GM23338 (cell line): ENCODE results near the gene KRTAP4-6. TPM values are rescaled to one million over a fixed set of nuclear protein-coding genes. Genes with fewer than 3 reads are reported as not detected.
"Not testable (repeated sequence)": the region's sequence is repeated elsewhere in the genome, so short reads cannot be mapped to it uniquely, and the experiment has no call there.

Experiments
- ATAC-seq: fragments of 200-7000 bp; cut with Tn5 transposase; 3 replicates; pipeline ENCODE4 v1.9.1; 2020
- DNase-seq: peaks from one replicate; pipeline ENCODE4 v3.0.0-alpha.2; 2015; ENCODE audit warnings: low spot score
- H2AFZ ChIP-seq: fragments of 200-600 bp; sonication (generic); 2 replicates; pipeline ENCODE4 v1.8.0; 2016; ENCODE audit warnings: antibody characterized with exemption, mild to moderate bottlenecking, moderate library complexity
- H3F3A ChIP-seq: fragments of 200-600 bp; sonication (generic); replicated peaks from 2 replicates; pipeline ENCODE4 v1.8.0; 2017; ENCODE audit warnings: antibody characterized with exemption, mixed run types, low read depth
- H3K27ac ChIP-seq: fragments of 200-600 bp; sonication (generic); 2 replicates; pipeline ENCODE4 v1.6.1; 2016; ENCODE audit warnings: low read depth
- H3K27me3 ChIP-seq: fragments of 200-600 bp; sonication (generic); 2 replicates; pipeline ENCODE4 v1.8.0; 2016; ENCODE audit warnings: mild to moderate bottlenecking, mixed run types, moderate library complexity; ENCODE audit not compliant: insufficient read depth
- H3K36me3 ChIP-seq: fragments of 200-600 bp; sonication (generic); 2 replicates; pipeline ENCODE4 v1.8.0; 2016; ENCODE audit warnings: mild to moderate bottlenecking; ENCODE audit not compliant: insufficient read depth
- H3K4me1 ChIP-seq: fragments of 200-600 bp; sonication (generic); 2 replicates; pipeline ENCODE4 v1.8.0; 2016; ENCODE audit warnings: mild to moderate bottlenecking, moderate library complexity; ENCODE audit not compliant: insufficient read depth
- H3K4me2 ChIP-seq: fragments of 200-600 bp; sonication (generic); 2 replicates; pipeline ENCODE4 v1.7.1; 2017; ENCODE audit warnings: mixed run types
- H3K4me3 ChIP-seq: fragments of 200-600 bp; sonication (generic); 2 replicates; pipeline ENCODE4 v1.6.1; 2016; ENCODE audit warnings: mixed run types
- H3K79me2 ChIP-seq: fragments of 200-600 bp; sonication (generic); replicated peaks from 2 replicates; pipeline ENCODE4 v1.8.0; 2017; ENCODE audit warnings: mild to moderate bottlenecking; ENCODE audit not compliant: insufficient read depth
- H3K9me2 ChIP-seq: fragments of 200-600 bp; sonication (generic); 2 replicates; pipeline ENCODE4 v1.8.0; 2017; ENCODE audit not compliant: insufficient read depth
- H4K20me1 ChIP-seq: fragments of 200-600 bp; sonication (generic); replicated peaks from 2 replicates; pipeline ENCODE4 v1.8.0; 2017; ENCODE audit warnings: mild to moderate bottlenecking; ENCODE audit not compliant: insufficient read depth
- H3K27ac Mint-ChIP-seq: 2 replicates; pipeline ENCODE4 v1.8.0; 2020; ENCODE audit warnings: inconsistent platforms, mild to moderate bottlenecking, moderate library complexity, mixed read lengths
- H3K27me3 Mint-ChIP-seq: 3 replicates; pipeline ENCODE4 v1.8.0; 2022; ENCODE audit warnings: low read depth, mild to moderate bottlenecking, moderate library complexity, mixed read lengths, inconsistent platforms; ENCODE audit not compliant: insufficient read depth, poor library complexity
- H3K36me3 Mint-ChIP-seq: 3 replicates; pipeline ENCODE4 v1.8.0; 2021; ENCODE audit warnings: low read depth, mild to moderate bottlenecking, inconsistent platforms, moderate library complexity, mixed read lengths
- H3K4me1 Mint-ChIP-seq: 3 replicates; pipeline ENCODE4 v1.8.0; 2020; ENCODE audit warnings: mild to moderate bottlenecking, inconsistent platforms, mixed read lengths
- H3K4me3 Mint-ChIP-seq: 3 replicates; pipeline ENCODE4 v1.8.0; 2021; ENCODE audit warnings: moderate library complexity, mild to moderate bottlenecking, inconsistent platforms, mixed read lengths
- H3K9me3 Mint-ChIP-seq: 3 replicates; pipeline ENCODE4 v1.8.0; 2020; ENCODE audit warnings: moderate library complexity, mild to moderate bottlenecking, inconsistent platforms, mixed read lengths
- JUNB ChIP-seq: IDR thresholded peaks from one replicate; pipeline ENCODE4 v1.6.1; 2016; ENCODE audit warnings: antibody characterized with exemption; ENCODE audit not compliant: unreplicated experiment
- NANOG ChIP-seq: IDR thresholded peaks from 2 replicates; pipeline ENCODE4 v1.6.1; 2016; ENCODE audit warnings: antibody characterized with exemption, borderline replicate concordance
- REST ChIP-seq: IDR thresholded peaks from one replicate; pipeline ENCODE4 v1.6.1; 2018; ENCODE audit warnings: antibody characterized with exemption; ENCODE audit not compliant: unreplicated experiment
- ZNF114 ChIP-seq: fragments of 250-450 bp; sonication (Bioruptor Pico); IDR thresholded peaks from 2 replicates; pipeline ENCODE4 v1.5.0; 2020; ENCODE audit warnings: mild to moderate bottlenecking, moderate library complexity
- polyA plus RNA-seq: library from polyadenylated mRNA; unstranded; fragments of >200 nt; fragmentation: Nextera tagmentation; extraction: Ambion mirVana; gene quantifications from 2 replicates; pipeline ENCODE4 v1.2.1, GENCODE V29; 2016
- total RNA-seq: library from RNA; depleted of rRNA; stranded (reverse); fragments of >200 nt; shearing (Covaris generic); gene quantifications from 2 replicates; pipeline ENCODE4 v1.2.3, GENCODE V29; 2014
- TF ChIP-seq, protein P1 (sequence below): fragments of 250-450 bp; sonication (Bioruptor Pico); IDR thresholded peaks from 2 replicates; pipeline ENCODE4 v1.5.0; 2020; ENCODE audit warnings: mild to moderate bottlenecking, moderate library complexity

The KRTAP4-6 gene
- total and polyA plus RNA-seq, 2 experiments from 2014 or later, result not detected

DNA sequence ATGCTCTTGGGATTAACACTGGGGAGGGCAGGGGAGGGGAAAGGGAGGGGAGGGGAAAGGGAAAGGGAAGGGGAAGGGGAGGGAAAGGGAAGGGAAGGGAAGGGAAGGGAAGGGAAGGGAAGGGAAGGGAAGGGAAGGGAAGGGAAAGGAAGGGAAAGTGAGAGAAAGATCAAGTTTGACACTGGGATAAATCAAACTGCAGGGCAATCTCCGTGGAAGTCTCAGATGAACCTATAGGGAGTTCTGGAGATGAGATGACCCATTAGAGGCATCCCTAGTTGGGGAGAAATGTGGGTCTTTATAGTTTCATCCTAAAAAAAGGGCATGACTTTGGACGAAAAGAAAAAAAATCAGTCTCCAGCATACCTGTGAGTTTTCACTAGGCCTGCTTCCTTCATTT lies 18.6 kb downstream of the KRTAP4-6 start (continued):
- TF ChIP-seq REST (no peak), ZNF114 (CRISPR knock-in tag) (no peak), NANOG (no peak), JUNB (no peak)
- TF ChIP-seq, protein P1, sequence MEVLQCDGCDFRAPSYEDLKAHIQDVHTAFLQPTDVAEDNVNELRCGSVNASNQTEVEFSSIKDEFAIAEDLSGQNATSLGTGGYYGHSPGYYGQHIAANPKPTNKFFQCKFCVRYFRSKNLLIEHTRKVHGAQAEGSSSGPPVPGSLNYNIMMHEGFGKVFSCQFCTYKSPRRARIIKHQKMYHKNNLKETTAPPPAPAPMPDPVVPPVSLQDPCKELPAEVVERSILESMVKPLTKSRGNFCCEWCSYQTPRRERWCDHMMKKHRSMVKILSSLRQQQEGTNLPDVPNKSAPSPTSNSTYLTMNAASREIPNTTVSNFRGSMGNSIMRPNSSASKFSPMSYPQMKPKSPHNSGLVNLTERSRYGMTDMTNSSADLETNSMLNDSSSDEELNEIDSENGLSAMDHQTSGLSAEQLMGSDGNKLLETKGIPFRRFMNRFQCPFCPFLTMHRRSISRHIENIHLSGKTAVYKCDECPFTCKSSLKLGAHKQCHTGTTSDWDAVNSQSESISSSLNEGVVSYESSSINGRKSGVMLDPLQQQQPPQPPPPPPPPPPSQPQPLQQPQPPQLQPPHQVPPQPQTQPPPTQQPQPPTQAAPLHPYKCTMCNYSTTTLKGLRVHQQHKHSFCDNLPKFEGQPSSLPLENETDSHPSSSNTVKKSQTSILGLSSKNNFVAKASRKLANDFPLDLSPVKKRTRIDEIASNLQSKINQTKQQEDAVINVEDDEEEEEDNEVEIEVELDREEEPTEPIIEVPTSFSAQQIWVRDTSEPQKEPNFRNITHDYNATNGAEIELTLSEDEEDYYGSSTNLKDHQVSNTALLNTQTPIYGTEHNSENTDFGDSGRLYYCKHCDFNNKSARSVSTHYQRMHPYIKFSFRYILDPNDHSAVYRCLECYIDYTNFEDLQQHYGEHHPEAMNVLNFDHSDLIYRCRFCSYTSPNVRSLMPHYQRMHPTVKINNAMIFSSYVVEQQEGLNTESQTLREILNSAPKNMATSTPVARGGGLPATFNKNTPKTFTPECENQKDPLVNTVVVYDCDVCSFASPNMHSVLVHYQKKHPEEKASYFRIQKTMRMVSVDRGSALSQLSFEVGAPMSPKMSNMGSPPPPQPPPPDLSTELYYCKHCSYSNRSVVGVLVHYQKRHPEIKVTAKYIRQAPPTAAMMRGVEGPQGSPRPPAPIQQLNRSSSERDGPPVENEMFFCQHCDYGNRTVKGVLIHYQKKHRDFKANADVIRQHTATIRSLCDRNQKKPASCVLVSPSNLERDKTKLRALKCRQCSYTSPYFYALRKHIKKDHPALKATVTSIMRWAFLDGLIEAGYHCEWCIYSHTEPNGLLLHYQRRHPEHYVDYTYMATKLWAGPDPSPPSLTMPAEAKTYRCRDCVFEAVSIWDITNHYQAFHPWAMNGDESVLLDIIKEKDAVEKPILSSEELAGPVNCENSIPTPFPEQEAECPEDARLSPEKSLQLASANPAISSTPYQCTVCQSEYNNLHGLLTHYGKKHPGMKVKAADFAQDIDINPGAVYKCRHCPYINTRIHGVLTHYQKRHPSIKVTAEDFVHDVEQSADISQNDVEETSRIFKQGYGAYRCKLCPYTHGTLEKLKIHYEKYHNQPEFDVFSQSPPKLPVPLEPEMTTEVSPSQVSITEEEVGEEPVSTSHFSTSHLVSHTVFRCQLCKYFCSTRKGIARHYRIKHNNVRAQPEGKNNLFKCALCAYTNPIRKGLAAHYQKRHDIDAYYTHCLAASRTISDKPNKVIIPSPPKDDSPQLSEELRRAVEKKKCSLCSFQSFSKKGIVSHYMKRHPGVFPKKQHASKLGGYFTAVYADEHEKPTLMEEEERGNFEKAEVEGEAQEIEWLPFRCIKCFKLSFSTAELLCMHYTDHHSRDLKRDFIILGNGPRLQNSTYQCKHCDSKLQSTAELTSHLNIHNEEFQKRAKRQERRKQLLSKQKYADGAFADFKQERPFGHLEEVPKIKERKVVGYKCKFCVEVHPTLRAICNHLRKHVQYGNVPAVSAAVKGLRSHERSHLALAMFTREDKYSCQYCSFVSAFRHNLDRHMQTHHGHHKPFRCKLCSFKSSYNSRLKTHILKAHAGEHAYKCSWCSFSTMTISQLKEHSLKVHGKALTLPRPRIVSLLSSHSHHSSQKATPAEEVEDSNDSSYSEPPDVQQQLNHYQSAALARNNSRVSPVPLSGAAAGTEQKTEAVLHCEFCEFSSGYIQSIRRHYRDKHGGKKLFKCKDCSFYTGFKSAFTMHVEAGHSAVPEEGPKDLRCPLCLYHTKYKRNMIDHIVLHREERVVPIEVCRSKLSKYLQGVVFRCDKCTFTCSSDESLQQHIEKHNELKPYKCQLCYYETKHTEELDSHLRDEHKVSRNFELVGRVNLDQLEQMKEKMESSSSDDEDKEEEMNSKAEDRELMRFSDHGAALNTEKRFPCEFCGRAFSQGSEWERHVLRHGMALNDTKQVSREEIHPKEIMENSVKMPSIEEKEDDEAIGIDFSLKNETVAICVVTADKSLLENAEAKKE (CRISPR knock-in tag), result no peak

- not testable (repeated sequence) for H4K20me1 ChIP-seq, ATAC-seq, H3K4me2 ChIP-seq, H3K9me2 ChIP-seq, H3K4me1 ChIP-seq, H3K9me3 Mint-ChIP-seq, H3K27ac Mint-ChIP-seq, H3K36me3 ChIP-seq, H3K27ac ChIP-seq, H3K79me2 ChIP-seq, H3K4me3 ChIP-seq, H3K36me3 Mint-ChIP-seq, DNase-seq, H3K27me3 ChIP-seq, H3F3A ChIP-seq, H2AFZ ChIP-seq, H3K4me3 Mint-ChIP-seq, H3K27me3 Mint-ChIP-seq
- H3K4me1 Mint-ChIP-seq, result peaks cover 33% of the 10 kb centered on the region
These were observed 20.4 kb downstream of the KRTAP4-6 start for GRCh38 chr17:41119696-41120690.
